ENCODE data around the gene PNCK. TPM values are rescaled to one million over a fixed set of nuclear protein-coding genes. Genes with fewer than 3 reads are reported as not detected.

The PNCK gene
- total and polyA plus RNA-seq, 10 of the 15 experiments (the other 5 are each of a cell fraction or from before 2014, with no cell fraction given), result 0.21 to 0.67 (median 0.54) TPM; not detected in 7

DNA sequence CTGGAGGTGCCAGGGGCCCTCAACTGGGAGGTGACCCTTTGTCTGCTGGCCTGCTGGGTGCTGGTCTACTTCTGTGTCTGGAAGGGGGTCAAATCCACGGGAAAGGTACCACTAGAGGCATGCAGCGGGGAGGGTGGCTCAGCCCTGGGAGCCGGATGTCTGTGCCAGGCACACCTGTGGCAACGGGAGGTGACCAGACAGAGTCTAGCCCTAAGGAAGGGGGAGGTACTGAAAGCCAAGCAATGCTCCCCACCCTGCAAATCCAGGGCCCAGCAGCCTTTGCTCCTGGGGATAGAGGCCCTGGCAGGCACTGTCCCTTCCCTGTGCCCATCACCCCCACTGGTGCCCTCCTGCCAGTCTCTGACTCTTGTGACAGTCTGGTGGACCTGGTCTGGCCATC, 18.4 kb upstream of the PNCK start (continued):
- TF ChIP-seq, protein P1, sequence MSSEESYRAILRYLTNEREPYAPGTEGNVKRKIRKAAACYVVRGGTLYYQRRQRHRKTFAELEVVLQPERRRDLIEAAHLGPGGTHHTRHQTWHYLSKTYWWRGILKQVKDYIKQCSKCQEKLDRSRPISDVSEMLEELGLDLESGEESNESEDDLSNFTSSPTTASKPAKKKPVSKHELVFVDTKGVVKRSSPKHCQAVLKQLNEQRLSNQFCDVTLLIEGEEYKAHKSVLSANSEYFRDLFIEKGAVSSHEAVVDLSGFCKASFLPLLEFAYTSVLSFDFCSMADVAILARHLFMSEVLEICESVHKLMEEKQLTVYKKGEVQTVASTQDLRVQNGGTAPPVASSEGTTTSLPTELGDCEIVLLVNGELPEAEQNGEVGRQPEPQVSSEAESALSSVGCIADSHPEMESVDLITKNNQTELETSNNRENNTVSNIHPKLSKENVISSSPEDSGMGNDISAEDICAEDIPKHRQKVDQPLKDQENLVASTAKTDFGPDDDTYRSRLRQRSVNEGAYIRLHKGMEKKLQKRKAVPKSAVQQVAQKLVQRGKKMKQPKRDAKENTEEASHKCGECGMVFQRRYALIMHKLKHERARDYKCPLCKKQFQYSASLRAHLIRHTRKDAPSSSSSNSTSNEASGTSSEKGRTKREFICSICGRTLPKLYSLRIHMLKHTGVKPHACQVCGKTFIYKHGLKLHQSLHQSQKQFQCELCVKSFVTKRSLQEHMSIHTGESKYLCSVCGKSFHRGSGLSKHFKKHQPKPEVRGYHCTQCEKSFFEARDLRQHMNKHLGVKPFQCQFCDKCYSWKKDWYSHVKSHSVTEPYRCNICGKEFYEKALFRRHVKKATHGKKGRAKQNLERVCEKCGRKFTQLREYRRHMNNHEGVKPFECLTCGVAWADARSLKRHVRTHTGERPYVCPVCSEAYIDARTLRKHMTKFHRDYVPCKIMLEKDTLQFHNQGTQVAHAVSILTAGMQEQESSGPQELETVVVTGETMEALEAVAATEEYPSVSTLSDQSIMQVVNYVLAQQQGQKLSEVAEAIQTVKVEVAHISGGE (CRISPR knock-in tag; IDR thresholded peaks at IDR 0.05), result no peak
- TF ChIP-seq ATF7 (IDR thresholded peaks at IDR 0.05; ENCODE audit: low read depth) (no peak), IRF4 (IDR thresholded peaks at IDR 0.05; ENCODE audit: low read depth, low read length) (no peak), ZNF687 (IDR thresholded peaks at IDR 0.05) (no peak), ATF3 (IDR thresholded peaks at IDR 0.05; ENCODE audit: borderline replicate concordance, extremely low read depth, low read depth, low read length) (no peak), TCF12 (IDR thresholded peaks at IDR 0.05; ENCODE audit: low read depth, low read length) (no peak), NKRF (conservative IDR thresholded peaks at IDR 0.05) (no peak), ESRRA (IDR thresholded peaks at IDR 0.05; ENCODE audit: low read length) (no peak), SMC3 (IDR thresholded peaks at IDR 0.05; ENCODE audit: borderline replicate concordance, low read length) (no peak), MTA2 (IDR thresholded peaks at IDR 0.05; ENCODE audit: low read depth) (no peak), PAX5 (IDR thresholded peaks at IDR 0.05; ENCODE audit: borderline replicate concordance, low read depth, low read length) (no peak)
- TF ChIP-seq, protein P2, sequence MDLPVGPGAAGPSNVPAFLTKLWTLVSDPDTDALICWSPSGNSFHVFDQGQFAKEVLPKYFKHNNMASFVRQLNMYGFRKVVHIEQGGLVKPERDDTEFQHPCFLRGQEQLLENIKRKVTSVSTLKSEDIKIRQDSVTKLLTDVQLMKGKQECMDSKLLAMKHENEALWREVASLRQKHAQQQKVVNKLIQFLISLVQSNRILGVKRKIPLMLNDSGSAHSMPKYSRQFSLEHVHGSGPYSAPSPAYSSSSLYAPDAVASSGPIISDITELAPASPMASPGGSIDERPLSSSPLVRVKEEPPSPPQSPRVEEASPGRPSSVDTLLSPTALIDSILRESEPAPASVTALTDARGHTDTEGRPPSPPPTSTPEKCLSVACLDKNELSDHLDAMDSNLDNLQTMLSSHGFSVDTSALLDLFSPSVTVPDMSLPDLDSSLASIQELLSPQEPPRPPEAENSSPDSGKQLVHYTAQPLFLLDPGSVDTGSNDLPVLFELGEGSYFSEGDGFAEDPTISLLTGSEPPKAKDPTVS (IDR thresholded peaks at IDR 0.05; ENCODE audit: low read depth, low read length), result no peak
- TF ChIP-seq, protein P3, sequence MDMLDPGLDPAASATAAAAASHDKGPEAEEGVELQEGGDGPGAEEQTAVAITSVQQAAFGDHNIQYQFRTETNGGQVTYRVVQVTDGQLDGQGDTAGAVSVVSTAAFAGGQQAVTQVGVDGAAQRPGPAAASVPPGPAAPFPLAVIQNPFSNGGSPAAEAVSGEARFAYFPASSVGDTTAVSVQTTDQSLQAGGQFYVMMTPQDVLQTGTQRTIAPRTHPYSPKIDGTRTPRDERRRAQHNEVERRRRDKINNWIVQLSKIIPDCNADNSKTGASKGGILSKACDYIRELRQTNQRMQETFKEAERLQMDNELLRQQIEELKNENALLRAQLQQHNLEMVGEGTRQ (IDR thresholded peaks at IDR 0.05; ENCODE audit: borderline replicate concordance, low read depth, low read length), result no peak
